HepG2 (cell line): Measurements from ENCODE around the gene PPP4C. TPM values are rescaled to one million over a fixed set of nuclear protein-coding genes. Genes with fewer than 3 reads are reported as not detected.

Experiments
- CBX1 ChIP-seq: IDR thresholded peaks from one replicate; pipeline ENCODE4 v1.6.1; 2016; ENCODE audit warnings: antibody characterized with exemption, low read depth
- DBP ChIP-seq: sonication (generic); formaldehyde crosslinking; IDR thresholded peaks from 2 replicates; pipeline ENCODE4 v1.4.0; 2020; ENCODE audit warnings: missing genetic modification reagents; ENCODE audit errors: not compliant biosample characterization
- FOXA1 ChIP-seq, 2 experiments: fragments of 450-650 bp in 1 of 2; sonication (generic) in 1 of 2; formaldehyde crosslinking in 1 of 2; IDR thresholded peaks; 2 replicates each; pipeline versions ENCODE4 v1.4.0 to v1.6.1; 2016 to 2020; ENCODE audit warnings: missing genetic modification reagents in 1 of 2
- GRHL1 ChIP-seq: sonication (generic); formaldehyde crosslinking; conservative IDR thresholded peaks from 2 replicates; pipeline ENCODE4 v1.8.0; 2022; ENCODE audit warnings: missing genetic modification reagents
- LCORL ChIP-seq, 2 experiments: fragments of 450-650 bp in 1 of 2; sonication (generic) in 1 of 2; formaldehyde crosslinking in 1 of 2; IDR thresholded peaks; 2 replicates each; pipeline versions ENCODE4 v1.5.0 to v1.6.1; 2017 to 2020; ENCODE audit warnings: antibody characterized with exemption in 1 of 2, missing genetic modification reagents in 1 of 2
- PHF21A ChIP-seq: sonication (generic); formaldehyde crosslinking; IDR thresholded peaks from 2 replicates; pipeline ENCODE4 v1.5.0; 2020; ENCODE audit warnings: mild to moderate bottlenecking, missing genetic modification reagents
- PRDM15 ChIP-seq: sonication (generic); formaldehyde crosslinking; IDR thresholded peaks from 2 replicates; pipeline ENCODE4 v1.4.0; 2020; ENCODE audit warnings: missing genetic modification reagents
- RBM22 ChIP-seq: fragments of 200-400 bp; formaldehyde crosslinking; optimal IDR thresholded peaks from 2 replicates; pipeline ENCODE3; 2017; ENCODE audit warnings: mild to moderate bottlenecking, low read length, moderate library complexity
- TBX3 ChIP-seq: fragments of 450-650 bp; IDR thresholded peaks from 2 replicates; pipeline ENCODE4 v1.6.1; 2017; ENCODE audit warnings: antibody characterized with exemption, mild to moderate bottlenecking, inconsistent platforms, borderline replicate concordance
- UBTF ChIP-seq: sonication (generic); formaldehyde crosslinking; IDR thresholded peaks from 2 replicates; pipeline ENCODE4 v1.4.0; 2020; ENCODE audit warnings: mild to moderate bottlenecking, missing genetic modification reagents
- ZNF512 ChIP-seq: sonication (generic); formaldehyde crosslinking; IDR thresholded peaks from 2 replicates; pipeline ENCODE4 v1.4.0; 2020; ENCODE audit warnings: mild to moderate bottlenecking, missing genetic modification reagents
- ZNF530 ChIP-seq: sonication (generic); formaldehyde crosslinking; IDR thresholded peaks from 2 replicates; pipeline ENCODE4 v1.5.0; 2020; ENCODE audit warnings: low read depth, mild to moderate bottlenecking, missing genetic modification reagents
- ZNF766 ChIP-seq: sonication (generic); formaldehyde crosslinking; IDR thresholded peaks from 2 replicates; pipeline ENCODE4 v1.5.0; 2020; ENCODE audit warnings: missing genetic modification reagents, borderline replicate concordance
- ZNF770 ChIP-seq: sonication (generic); formaldehyde crosslinking; IDR thresholded peaks from 2 replicates; pipeline ENCODE4 v1.5.0; 2020; ENCODE audit warnings: mild to moderate bottlenecking, missing genetic modification reagents
- ZNF816 ChIP-seq: sonication (generic); formaldehyde crosslinking; IDR thresholded peaks from 2 replicates; pipeline ENCODE4 v1.8.0; 2022; ENCODE audit warnings: missing genetic modification reagents, mild to moderate bottlenecking, borderline replicate concordance
- polyA plus RNA-seq, 8 experiments: library from polyadenylated mRNA; depleted of rRNA in 3 of 8; stranded (reverse) in 7 of 8; unstranded in 1 of 8; fragments of >200 nt; fragmentation: Illumina TruSeq in 4 of 8; extraction: Trizol in 4 of 8; gene quantifications; 2 replicates each; pipeline versions ENCODE4 v1.2.1 to v1.2.3, GENCODE V29; 2011 to 2016; ENCODE audit warnings: low read depth in 4 of 8, missing spikeins in 1 of 8, mixed read lengths in 1 of 8; ENCODE audit not compliant: insufficient read depth in 1 of 8
- total RNA-seq, 5 experiments: library from RNA; depleted of rRNA; stranded (reverse); fragments of >200 nt; fragmentation: Illumina TruSeq; extraction: Trizol; gene quantifications; 2 replicates each; pipeline ENCODE4 v1.2.3, GENCODE V29; 2016; ENCODE audit warnings: low read depth in 1 of 5

The PPP4C gene
- total and polyA plus RNA-seq, 2 of the 13 experiments (the other 11 are each of a cell fraction or from before 2014, with no cell fraction given), result 176 to 220 TPM

- TF ChIP-seq LCORL (IDR thresholded peaks at IDR 0.05) (no peak), LCORL (CRISPR knock-in tag; IDR thresholded peaks at IDR 0.05) (0 out of 2 replicates have a peak, but pooled peaks have one; percentile 28), CBX1 (no peak), PRDM15 (no peak), ZNF816 (CRISPR knock-in tag) (no peak), ZNF766 (CRISPR knock-in tag) (no peak), FOXA1 (IDR thresholded peaks at IDR 0.05) (no peak), FOXA1 (CRISPR knock-in tag; IDR thresholded peaks at IDR 0.05) (no peak), RBM22 (no peak), TBX3 (no peak), GRHL1 (CRISPR knock-in tag) (no peak), PHF21A (CRISPR knock-in tag) (no peak), ZNF512 (CRISPR knock-in tag) (no peak), ZNF530 (CRISPR knock-in tag) (no peak), DBP (CRISPR knock-in tag) (no peak), UBTF (no peak), ZNF770 (CRISPR knock-in tag) (no peak)
Measured at GRCh38 chr16:30032083-30032819, 43.5 kb upstream of the PPP4C start (continued).
